NCI-H1436 treated with DMSO at 0.1 percent for 48 hours (cell line): ENCODE results near the gene TLR2.
"Not testable (repeated sequence)": the region's sequence is repeated elsewhere in the genome, so short reads cannot be mapped to it uniquely, and the experiment has no call there.

Source experiments
- DNase-seq: peaks from one replicate; lab custom pipeline; 2025; lab: John Stamatoyannopoulos, UW

TLR2 gene

GRCh38 chr4:153661908-153662307 lies 22.2 kb upstream of the TLR2 start:
- DNase-seq, result no peak

DNA sequence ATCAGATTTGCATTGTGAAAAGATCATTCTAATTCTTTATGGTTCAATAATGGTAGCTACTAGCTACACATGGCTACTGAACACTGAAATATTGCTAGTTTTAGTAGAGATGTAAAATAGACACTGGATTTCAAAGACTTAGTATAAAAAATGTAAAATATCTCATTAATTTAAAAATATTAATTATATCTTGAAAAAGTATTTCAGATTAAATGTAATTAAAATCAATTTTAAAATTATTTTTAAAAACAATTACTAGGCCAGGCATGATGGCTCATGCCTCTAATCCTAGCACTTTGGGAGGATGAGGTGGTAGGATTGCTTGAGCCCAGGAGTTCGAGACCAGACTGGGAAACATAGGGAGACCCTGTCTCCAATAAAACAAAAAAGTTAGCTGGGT lies 20.4 kb upstream of the TLR2 start:
- no peak for DNase-seq

- DNase-seq, result not testable (repeated sequence)
Measured at GRCh38 chr4:153666505-153666904, 17.6 kb upstream of the TLR2 start.

DNA sequence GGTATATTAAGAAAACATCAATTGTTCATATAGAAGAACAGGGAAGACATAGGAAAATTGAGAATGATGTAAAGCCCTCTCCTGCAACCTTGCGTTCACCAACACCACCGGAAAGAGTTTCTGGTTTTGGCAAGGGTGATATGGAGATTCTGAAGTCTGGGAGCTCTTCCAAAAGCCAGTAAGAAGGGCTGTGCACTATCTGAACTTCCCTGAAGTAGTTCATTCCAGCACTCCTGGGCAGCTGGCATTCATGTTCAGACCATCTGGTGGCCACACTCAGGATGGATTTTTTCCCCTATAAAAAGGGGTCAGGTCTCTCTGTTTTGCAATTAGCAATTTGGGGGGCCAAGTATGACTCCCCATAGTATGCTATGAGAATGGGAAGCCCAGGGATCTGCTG lies 15.4 kb upstream of the TLR2 start:
- no peak for DNase-seq

DNA sequence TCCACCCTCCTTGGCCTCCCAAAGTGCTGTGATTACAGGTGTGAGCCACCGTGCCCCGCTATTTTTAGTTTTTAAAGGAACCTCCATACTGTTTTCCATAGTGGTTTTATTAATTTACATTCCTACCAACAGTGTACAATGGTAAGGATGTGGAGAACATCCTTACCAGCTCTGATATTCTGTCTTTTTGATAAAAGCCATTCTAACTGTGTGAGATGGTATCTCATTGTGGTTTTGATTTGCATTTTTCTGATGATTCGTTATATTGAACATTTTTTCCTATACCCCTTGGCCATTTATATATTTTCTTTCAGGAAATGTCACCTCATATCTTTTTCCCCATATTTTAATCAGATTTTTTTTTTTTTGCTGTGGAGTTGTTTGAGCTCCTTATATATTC lies 14.2 kb upstream of the TLR2 start:
- DNase-seq, result no peak

DNA sequence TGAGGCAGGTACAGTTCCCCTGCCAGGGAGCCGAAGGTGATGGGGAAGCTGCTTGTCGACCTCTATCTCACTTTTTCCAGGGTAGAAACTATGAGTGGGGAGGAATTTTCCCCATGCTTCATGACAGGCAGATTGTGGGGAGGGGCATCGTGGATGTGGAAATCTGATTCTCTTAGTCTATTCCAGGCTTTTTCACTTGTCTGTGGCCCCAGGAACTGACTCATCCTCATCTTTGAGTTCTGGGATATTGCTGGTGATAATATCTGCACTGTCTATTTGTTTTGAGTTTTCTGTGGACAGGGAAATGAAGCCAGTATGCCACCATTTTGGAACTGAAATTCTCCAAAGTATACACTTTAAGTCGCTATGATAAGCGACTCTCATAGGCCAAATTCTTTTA lies 7.6 kb upstream of the TLR2 start:
- no peak for DNase-seq

DNA sequence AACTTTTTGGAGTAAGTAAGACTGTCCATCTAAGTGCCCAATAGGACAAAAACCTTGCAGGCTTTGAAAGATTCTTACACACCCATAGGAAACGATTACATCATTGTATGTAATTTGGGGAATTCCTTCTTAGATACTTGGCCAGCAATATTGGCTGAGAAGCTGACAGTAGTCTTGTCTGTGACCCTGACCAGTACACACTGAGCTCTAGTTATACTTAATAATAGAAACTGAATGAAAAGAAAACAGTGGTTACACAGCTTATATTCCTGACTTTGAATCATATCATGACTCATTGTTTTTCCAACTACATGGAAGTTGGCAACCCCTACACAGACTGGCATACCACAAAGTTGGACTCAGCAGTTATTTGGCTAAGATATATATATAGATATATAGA lies 7.1 kb upstream of the TLR2 start:
- no peak for DNase-seq

GRCh38 chr4:153679486-153679885 lies 4.6 kb upstream of the TLR2 start:
- DNase-seq, result no peak

GRCh38 chr4:153683763-153684181 lies 308 bp upstream of the TLR2 start:
- no peak for DNase-seq

DNA sequence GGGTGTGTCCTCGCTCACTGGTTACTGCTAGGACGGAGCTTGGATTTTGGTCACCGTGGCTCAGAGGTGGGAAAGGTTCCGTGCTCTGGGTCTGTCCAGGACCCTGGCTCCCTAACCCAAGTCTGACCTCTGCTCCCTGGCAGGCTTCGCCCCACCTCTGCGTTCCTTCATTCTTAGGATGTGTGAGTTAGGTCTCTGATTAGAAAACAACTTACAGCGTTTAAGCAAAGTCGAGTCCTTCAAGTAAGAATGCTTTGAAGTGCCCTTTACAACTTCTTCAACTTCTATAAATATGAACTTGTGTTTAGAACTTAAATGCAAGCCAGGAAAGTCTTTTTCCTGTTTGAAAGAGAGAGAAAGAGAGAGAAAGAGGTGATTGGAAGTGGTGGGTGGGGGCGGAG lies 891 bp downstream of the TLR2 start:
- no peak for DNase-seq

DNA sequence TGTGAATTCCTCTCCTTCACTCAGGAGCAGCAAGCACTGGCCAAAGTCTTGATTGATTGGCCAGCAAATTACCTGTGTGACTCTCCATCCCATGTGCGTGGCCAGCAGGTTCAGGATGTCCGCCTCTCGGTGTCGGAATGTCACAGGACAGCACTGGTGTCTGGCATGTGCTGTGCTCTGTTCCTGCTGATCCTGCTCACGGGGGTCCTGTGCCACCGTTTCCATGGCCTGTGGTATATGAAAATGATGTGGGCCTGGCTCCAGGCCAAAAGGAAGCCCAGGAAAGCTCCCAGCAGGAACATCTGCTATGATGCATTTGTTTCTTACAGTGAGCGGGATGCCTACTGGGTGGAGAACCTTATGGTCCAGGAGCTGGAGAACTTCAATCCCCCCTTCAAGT lies 20.4 kb downstream of the TLR2 start:
- DNase-seq, result no peak

DNA sequence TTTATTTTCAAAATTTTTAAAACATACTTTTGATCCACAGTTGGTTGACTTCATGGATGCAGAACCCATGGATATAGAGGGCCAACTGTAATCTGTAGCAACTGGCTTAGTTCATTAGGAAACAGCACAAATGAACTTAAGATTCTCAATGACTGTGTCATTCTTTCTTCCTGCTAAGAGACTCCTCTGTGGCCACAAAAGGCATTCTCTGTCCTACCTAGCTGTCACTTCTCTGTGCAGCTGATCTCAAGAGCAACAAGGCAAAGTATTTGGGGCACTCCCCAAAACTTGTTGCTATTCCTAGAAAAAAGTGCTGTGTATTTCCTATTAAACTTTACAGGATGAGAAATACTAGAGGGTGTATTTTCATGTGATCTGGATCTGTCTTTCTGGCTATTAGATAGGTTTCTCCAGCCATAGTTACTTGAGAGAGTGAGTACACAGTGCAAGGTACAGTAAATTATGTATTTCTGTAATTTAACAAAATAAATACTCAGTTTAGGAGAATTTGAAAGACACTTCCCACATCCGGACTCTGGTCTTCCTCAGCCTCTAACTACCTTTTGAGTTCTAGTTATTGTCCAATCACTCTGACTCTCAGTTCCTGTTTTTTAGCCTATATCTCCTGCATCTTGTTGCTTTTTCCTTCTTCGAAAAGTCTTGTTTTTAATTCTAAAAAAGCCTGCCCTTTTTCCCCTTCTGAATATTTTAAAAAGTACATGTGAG lies 21.8 kb downstream of the TLR2 start:
- no peak for DNase-seq

DNA sequence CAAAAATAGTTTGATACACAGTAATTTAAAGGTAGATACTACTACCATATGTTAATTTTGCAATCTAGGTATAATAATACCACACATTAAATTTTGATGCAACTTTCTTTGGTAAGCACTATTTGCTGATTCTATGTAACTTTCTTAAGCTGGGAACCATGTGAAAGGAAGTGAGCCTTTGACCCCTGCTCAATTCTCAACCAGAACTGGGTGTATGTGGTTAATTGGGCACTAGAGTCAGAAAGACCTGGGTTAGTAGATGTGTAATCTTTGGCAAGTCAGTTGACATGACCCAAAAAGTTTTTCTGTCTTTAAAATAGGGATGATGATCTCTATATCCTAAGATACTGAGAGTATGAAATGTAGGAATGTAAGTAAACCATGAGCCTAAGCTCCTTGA lies 22.4 kb downstream of the TLR2 start:
- no peak for DNase-seq

- DNase-seq, result no peak
Measured at GRCh38 chr4:153710681-153711080, 26.6 kb downstream of the TLR2 start.

GRCh38 chr4:153713866-153714646 lies 30.0 kb downstream of the TLR2 start:
- no peak for DNase-seq

DNA sequence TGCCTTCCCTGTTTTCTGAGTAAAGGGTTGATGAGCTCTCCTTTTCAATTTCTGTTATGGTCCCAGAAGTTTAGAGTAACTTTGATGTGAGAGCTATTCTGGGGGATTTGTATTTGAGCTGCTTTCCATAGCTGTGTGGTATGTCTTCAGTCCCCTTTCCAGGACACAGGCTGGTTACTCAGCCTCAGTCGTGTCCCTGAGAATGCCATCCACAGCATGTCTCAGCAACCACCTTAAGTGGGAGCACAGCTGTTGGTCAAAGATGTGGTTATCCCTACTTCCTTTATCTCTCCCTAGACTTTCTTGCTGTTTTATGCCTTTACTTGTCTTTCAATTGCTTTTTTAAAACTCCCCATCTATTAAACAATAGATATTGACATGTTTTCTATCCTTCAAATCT lies 38.0 kb downstream of the TLR2 start:
- no peak for DNase-seq

- no peak for DNase-seq
Measured at GRCh38 chr4:153724606-153725005, 40.5 kb downstream of the TLR2 start.

DNA sequence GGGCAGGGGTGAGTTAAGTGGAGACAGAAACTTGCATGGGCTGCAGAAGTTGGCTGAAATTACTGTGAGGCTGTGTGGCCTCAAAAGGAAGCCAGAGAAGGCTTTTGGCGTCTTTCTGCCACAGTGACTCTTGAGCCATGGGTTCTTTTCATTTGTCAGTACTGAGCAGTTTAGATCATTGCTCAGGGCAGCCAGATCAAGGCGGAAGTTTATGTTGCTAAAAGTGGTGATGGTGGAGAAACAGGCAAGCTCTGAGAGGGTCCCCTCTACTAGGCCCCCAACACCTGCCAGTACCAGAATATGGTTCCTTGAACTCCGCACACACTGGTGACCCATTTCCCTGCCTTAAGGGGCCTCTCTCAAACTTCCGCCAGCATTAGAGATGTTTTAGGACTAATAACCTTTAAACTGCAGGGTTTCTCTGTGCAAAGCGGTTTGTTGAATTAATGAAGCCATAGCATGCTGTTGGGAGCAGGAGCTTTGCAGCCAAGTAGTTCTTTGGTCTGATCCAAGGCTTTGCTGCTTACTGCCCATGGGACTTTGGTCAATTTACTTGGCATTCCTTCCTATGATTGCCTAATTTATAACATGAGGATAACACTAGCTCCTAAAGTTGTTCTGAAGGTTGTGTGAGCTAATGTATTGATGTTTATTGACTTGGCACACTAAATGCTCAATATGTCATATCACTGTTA lies 41.2 kb downstream of the TLR2 start:
- no peak for DNase-seq

- no peak for DNase-seq
Measured at GRCh38 chr4:153725831-153726154, 41.7 kb downstream of the TLR2 start.

DNA sequence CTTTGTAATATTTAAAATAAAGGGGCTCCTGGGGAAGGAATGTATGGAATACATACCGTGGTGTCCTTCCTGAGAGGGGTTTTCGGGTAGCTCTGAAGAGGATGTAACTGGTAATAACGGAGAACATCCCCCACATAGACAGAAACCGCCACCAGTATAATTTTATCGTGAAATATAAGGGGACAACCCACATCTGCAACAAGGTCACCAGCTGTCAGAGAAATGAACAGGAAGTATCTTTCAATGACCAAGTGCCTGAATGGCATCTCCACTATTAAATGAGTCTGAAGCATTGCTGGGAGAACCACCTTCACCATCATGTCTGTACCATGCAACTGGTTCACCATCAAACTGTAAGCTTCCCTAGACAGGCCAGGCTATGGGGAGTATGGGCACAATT lies 44.1 kb downstream of the TLR2 start:
- DNase-seq, result no peak

DNA sequence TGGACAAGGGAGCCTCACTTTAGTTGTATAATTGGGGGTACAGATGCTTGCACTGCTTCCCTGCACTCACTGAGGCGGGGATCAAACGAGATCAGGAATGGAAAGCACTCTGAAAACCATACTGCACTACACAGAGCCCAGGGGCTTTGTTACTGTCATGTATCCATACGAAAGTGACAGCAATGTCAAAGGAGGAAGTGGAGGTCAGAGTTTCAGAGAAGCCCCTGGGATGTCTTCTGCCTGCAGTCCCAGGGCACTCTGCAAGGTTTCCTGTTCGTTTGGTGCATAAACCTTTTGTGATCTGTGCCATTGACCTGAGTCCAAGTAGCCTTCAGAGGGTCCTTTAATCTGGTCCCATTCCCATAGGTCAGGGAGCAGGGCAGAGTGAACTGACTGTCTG lies 44.6 kb downstream of the TLR2 start:
- DNase-seq, result no peak

DNA sequence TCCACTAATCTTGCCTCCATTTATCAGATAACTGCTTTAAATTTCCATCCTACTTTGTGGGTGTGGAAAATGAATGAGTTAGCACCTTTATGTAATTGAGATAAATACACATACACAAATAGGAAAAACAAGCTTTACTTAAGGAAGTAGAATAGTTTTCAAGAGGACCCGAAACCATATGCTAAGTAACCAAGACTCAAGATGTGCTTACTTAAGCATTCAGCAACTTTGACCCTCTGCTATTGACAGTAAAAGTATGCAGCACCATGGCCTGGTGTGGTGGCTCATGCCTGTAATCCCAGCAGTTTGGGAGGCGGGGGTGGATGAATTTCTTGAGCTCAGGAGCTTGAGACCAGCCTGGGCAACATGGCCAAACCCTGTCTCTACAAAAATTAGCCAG lies 45.8 kb downstream of the TLR2 start:
- DNase-seq, result no peak

GRCh38 chr4:153731239-153731638 lies 47.2 kb downstream of the TLR2 start:
- no peak for DNase-seq
